ENCODE measurements around the gene VENTX.

- TF ChIP-seq CTCF (IDR thresholded peaks at IDR 0.05; ENCODE audit: extremely low read depth in 1 of 2, insufficient read depth in 1 of 2, low read depth in 1 of 2, low read length in 2 of 2): no peak
- TF ChIP-seq POLR2A (IDR thresholded peaks at IDR 0.05; ENCODE audit: low read depth, low read length): no peak
- no peak for TF ChIP-seq MAX (IDR thresholded peaks at IDR 0.05; ENCODE audit: insufficient read depth, insufficient read length)
- TF ChIP-seq FOS (IDR thresholded peaks at IDR 0.05; ENCODE audit: borderline replicate concordance, insufficient read depth, low read length): no peak
- TF ChIP-seq EZH2 (IDR thresholded peaks at IDR 0.05; ENCODE audit: borderline replicate concordance, low read depth, low read length, severe bottlenecking): no peak
- TF ChIP-seq POLR2AphosphoS5 (IDR thresholded peaks at IDR 0.05; ENCODE audit: insufficient read depth, low read depth, low read length): no peak
- TF ChIP-seq GATA2 (IDR thresholded peaks at IDR 0.05; ENCODE audit: insufficient read depth, insufficient read length, low read depth, low read length): no peak
- no peak for TF ChIP-seq JUN (IDR thresholded peaks at IDR 0.05; ENCODE audit: borderline replicate concordance, insufficient read depth, insufficient read length, low read depth)
- TF ChIP-seq MYC (IDR thresholded peaks at IDR 0.05; ENCODE audit: low read depth, low read length): no peak
Observed at GRCh38 chr10:133269367-133269766, 31.7 kb downstream of the VENTX start.

All from endothelial cell of umbilical vein (primary cell).